SK-MEL-5 (cell line): ENCODE results near the gene RAC3. TPM values are rescaled to one million over a fixed set of nuclear protein-coding genes. Genes with fewer than 3 reads are reported as not detected.
A peak's percentile ranks its signal among the peaks of the same experiment; 100 is the strongest.

ENCODE experiments used
- DNase-seq: peaks from one replicate; pipeline ENCODE4 v3.0.0-alpha.2; 2016; ENCODE audit warnings: low read depth, low spot score
- in situ Hi-C: cut with HindIII; loops from 2 replicates; pipeline ENCODE4 v1.10.0; 2016; ENCODE audit warnings: low sequenced_read_pairs, high pct_unique_total_duplicates, low pct_unique_long_range_greater_than_20kb
- total RNA-seq: library from RNA; depleted of rRNA; stranded (reverse); fragments of >200 nt; shearing (Covaris generic); gene quantifications from 2 replicates; pipeline ENCODE4 v1.2.3, GENCODE V29; 2014

The RAC3 gene
- total RNA-seq, 1 experiment from 2014 or later = 38.0 TPM

DNA sequence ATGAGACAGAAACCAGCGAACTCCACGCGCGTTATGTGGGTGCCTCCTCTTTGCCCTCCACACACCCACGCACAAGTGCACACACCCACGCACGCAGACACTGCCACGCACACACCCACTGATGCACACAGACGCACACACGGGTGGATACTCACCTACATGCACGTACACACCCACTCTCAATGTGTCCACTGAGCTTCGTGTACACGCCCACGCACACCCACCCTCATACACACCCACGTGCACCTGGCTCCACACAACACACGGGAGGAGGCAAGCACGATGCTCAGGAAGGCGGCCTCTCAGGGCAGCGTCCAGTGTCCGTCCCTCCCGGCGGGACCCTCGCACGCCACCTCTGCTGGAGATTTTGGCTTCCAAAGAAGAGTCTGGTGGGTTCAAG, 15.9 kb downstream of the RAC3 start:
- no peak for DNase-seq
- in situ Hi-C loops = no loop called here

DNA sequence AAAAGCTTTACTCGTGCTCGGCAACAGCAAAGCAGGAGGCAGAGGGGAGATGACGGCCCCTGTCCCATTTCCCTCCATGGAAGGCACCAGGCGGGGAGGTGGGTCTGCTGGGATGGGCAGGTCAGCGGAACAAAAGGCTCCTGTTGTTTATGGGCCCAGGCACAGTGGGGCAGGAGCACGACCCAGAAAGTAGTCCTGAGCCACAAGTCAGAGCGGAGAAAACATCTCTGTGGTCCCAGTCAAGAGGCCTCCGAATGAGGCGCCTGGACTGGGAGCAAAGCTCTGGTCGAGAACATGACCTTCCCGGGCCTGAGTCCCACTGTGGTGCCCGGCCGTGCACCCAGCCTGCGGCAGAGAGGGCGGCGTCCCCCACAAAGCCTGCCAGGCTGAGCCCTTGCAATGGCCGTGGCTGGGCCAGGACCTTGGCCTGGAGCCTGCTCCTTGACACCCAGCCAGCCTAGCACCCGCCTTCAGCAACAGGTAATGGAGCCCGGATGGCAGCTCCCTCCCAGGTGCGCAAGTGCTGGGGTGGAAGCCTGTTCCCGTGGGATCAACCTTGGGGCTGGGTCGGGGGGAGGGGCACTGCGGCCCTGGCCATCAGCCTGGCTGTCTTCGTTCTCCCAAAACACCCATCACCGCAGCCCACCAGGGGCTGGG, 16.6 kb downstream of the RAC3 start:
- no peak for DNase-seq
- in situ Hi-C loops = no loop called here

DNA sequence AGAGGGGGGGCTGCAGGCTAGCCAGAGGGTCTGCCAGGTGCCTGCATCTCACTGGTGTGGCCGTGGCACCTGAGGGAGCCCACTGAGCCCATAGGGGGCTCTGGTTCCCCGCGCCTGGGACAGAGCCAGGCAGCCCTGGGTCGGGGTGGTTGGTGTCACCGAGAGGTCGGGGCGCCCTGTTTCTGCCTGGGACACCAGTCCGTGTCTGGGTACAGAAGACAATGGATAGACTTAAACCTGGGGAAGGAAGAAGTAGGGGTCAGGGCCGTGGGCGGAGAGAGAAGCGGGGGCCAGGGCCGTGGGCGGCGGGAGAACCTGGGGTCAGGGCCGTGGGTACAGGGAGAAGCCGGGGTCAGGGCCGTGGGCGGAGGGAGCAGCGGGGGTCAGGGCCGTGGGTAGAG, 17.1 kb downstream of the RAC3 start:
- in situ Hi-C loops = no loop called here
- no peak for DNase-seq

DNA sequence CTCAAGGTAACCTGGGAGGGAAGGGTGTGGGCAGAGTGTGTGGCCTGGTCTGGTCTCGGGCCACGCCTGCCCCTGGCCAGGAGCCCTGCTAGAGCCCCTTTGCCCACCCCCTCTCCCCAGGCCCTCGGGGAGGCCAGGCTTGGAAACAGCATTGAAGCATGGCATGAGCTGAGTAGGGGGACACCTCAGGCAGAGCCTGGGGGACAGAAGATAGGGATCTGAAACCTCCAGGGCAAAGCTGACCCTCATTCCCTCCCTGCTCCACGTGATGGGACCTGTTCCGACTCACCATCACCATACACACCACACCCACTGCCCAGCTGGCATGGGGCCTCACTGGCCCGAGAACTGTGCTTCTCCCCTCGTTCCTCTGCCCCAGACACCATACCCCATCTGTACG, 17.6 kb downstream of the RAC3 start:
- in situ Hi-C loops = no loop called here
- DNase-seq = no peak

DNA sequence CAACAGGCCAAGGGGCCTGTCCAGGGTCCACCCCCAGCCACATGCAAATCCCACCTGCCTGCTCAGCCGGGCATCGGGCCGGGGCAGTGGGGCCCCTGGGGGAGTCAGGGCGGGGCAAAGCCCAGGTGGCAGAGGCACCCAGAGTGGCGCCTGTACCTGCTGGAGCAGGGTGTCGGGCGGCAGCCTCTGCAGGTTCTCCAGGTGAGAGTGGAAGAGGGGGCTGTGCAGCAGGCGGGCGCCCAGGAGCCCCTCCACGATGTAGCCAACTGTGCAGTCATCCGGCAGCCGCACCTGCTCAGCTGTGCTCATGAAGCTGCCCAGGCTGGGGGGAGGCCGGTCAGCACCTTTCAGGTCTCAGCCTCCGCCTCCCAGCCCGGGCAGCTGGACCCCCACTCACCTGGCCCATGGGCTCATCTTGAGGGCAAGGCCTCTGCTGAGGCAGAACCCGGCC, 18.1 kb downstream of the RAC3 start:
- DNase-seq = no peak
- in situ Hi-C loops = no loop called here

DNA sequence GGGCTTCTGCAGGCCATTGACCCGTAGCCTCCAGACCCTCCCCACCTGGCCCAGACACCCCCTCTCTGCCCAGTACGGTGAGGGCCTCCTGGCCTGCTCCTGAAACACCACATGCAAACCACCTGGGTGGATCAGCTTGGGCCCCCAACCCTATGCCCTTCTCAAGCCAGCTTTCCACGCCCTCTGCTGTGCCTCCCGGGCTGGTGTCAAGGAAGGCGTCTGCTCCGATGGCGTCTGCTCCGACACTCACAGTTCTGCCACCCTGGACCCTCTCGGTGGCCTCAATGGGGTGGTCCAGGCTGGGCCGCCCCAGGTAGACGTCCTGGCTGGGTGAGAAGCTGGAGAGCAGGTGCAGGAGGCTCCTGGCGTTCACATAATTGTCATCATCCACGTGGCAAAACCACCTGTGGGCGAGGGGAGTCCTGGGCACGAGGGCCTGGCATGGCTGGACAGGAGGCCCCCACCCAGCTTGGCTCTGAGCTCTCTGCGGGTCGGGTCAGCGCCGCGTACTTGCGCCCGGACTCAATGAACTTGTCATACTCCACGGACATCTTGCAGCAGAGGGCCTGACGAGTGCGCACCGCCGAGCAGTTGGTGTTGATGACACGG, 18.8 kb downstream of the RAC3 start:
- no peak for DNase-seq
- in situ Hi-C loops = loop anchor here (10.0 kb wide), 1 partner anchor 155 kb away; no protein-coding TSS in a partner anchor

DNA sequence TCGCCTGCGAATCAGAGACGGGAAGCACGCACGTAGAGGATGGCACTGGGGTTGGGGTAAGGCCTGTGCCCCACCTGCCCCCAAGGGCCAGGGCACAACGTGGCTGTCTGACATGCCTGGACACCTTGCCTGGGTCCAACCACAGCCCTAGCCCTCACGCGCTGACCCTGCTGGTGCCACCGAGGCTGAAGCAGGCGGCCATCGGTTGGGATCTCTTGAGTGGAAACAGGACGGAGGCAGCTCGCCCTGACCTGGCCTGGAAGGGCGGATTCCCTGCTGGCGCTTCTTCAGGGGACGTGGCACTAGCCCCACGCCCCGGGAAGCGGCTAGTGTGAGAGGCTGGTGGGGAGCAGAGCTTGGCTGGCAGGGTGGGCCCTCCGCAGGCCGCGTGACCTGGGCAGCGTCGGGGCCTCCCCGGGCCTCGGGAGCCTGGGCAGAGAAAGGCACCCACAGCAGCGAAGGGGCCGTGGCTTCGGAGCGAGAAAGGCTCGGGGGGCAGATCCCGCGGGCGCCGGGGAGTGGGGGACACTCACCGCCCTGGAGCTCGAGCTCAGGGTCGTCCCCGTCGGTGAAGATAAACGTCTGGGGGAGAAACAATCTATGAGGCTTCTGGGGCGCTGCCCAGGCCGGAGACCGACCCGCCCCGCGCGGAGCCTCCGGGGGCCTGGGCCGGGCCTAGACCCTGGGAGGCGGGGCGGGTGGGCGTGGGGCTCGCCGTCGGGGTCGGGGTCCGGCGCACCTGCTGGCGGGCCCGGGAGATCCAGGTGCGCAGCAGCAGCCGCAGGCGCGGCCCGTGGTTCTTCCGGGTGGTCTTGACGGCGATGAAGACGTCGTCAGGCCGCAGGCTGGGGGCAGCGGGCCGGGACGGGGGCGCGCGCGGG, 19.5 kb downstream of the RAC3 start:
- in situ Hi-C loops = loop anchor here (10.0 kb wide), 1 partner anchor 154 kb away; no protein-coding TSS in a partner anchor
- no peak for DNase-seq

DNA sequence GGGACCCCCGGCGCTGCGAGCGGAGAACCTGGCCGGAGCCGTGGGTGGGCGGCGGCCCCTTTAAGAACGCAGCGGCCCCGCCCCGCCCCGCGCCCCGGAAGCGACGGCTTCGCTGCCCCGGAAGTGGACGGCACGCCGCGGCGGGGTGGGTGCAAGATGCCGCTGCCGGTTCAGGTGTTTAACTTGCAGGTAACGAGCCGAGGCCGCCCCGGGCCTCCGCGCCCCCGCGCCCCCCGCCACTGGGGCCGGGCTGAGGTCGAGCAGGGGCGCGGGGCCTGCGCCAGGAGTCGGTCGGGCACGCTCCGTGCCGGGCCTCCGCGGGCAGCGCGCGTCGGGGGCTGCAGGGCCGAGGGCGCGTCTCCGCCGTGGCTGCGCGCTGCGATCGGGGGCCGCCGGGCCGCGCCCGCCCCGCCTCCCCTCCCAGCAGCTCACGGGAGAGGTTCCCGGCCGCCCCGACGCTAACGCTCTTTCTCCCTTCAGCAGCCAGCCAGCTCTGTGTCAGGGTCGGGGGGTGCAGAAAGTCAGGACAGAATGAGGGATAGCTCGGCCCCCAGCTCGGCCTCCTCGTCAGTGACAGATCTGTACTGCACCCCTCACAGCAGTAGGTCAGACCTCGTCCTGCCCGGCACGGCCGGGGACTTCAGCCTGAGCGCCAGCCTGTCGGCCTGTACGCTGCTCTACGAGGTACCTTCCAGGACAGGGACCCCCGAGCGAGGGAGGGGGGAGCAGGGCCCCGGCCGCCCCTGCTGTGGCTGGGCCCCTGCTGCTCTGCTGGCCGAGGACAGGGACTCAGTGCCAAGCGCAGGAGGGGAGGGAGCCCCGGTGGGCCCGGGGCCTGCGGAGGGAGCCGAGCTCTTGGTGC, 20.5 kb downstream of the RAC3 start, which contains the start of the genes GPS1 and RFNG:
GPS1 (plus strand) TSS at position 123 of the 862 bp plus-strand sequence; CDS start at position 157, 34 bp downstream.
RFNG (minus strand) TSS at position 36 of the 862 bp plus-strand sequence. CDS start 45 bp downstream, outside the sequence.
- DNase-seq = peak; percentile 74
- in situ Hi-C loops = loop anchor here (10.0 kb wide), 1 partner anchor 153 kb away; no protein-coding TSS in a partner anchor

DNA sequence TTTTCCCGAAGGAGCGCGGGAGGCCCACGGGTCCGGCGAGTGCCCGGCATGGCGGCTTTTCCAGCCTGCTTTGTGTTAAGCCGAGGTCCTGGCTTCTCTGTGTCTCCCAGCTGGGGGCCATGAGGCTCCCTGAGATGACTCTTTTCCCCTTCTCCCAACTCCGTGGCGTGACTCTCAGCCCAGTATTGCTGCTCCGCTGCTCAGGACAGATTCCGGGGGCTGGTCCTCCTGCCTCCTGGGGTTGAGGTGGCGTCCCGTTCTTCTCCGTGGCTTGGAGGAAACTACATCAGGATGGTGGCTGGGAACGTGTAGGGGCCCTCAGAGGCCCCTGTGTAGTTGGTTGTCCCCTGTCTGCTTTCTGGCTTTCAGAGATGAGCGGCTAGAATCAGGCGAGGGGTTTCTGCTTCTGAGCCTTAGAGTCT, 21.2 kb downstream of the RAC3 start:
- DNase-seq = no peak
- in situ Hi-C loops = loop anchor here (10.0 kb wide), 1 partner anchor 152 kb away; no protein-coding TSS in a partner anchor

DNA sequence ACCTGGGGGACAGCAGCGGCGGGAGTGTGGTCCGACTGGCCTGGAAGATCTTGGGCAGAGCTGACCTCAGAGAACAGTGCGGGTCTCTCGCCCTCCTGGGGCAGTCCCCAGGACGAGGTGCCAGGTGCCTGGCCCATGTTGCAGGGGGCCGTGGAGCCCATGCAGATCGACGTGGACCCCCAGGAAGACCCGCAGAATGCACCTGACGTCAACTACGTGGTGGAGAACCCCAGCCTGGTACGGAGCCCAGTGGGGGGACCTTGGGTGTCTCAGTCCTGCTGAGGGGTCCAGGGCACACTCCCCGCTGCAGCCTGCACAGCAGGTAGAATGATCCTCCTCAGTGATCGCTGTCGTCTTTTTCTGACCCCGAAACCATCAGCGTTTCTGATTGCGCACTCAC, 21.7 kb downstream of the RAC3 start:
- in situ Hi-C loops = loop anchor here (10.0 kb wide), 1 partner anchor 152 kb away; no protein-coding TSS in a partner anchor
- no peak for DNase-seq

DNA sequence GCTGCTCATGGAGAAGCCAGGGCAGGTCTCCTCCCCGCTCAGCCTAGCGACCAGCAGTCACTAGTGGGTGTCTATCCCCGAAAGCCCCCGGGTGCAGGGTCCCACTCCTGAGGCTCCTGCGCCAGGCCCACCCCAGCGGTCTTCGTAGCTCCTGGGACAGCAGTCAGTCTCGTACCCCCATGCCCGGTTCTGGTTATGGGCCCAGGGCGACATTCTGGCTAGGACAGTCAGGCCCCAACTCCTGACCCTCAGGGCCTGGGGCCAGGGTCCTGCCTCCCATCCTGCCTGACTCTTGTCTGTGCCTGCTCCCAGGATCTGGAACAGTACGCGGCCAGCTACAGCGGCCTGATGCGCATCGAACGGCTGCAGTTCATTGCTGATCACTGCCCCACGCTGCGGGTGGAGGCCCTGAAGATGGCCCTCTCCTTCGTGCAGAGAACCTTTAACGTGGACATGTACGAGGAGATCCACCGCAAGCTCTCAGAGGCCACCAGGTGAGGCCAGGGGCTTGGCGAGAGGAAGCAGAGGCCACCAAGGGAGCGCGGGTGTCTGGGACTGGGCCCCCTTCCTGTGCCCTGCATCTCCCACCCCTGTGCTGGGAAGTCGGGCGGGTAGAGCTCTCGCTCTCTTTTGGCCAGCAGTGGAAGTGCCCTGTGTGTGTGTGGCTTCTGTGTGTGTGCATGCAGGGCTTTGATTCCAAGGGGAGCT, 22.2 kb downstream of the RAC3 start:
- in situ Hi-C loops = loop anchor here (10.0 kb wide), 1 partner anchor 151 kb away; no protein-coding TSS in a partner anchor

DNA sequence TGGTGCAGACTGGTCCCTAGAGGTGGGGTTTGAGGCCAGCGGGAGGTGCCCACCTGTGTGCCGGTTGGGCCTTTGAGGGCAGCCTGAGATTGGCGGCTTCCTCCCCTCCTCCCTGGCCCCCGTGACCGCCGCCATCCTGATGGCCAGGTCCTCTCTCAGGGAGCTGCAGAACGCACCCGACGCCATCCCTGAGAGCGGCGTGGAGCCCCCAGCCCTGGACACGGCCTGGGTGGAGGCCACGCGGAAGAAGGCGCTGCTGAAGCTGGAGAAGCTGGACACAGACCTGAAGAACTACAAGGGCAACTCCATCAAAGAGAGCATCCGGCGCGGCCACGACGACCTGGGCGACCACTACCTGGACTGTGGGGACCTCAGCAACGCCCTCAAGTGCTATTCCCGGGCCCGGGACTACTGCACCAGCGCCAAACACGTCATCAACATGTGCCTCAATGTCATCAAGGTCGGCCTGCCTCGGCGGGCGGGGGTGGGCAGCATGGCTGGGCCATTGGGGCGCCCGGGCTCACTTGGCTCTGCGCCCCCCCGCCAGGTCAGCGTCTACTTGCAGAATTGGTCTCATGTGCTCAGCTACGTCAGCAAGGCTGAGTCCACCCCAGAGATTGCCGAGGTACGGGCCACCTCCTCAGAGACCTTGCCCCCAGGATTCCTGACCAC, 23.0 kb downstream of the RAC3 start:
- no peak for DNase-seq
- in situ Hi-C loops = loop anchor here (10.0 kb wide), 1 partner anchor 150 kb away; no protein-coding TSS in a partner anchor

More for the DNA sequence above, 22.2 kb downstream of the RAC3 start:
- DNase-seq = no peak

DNA sequence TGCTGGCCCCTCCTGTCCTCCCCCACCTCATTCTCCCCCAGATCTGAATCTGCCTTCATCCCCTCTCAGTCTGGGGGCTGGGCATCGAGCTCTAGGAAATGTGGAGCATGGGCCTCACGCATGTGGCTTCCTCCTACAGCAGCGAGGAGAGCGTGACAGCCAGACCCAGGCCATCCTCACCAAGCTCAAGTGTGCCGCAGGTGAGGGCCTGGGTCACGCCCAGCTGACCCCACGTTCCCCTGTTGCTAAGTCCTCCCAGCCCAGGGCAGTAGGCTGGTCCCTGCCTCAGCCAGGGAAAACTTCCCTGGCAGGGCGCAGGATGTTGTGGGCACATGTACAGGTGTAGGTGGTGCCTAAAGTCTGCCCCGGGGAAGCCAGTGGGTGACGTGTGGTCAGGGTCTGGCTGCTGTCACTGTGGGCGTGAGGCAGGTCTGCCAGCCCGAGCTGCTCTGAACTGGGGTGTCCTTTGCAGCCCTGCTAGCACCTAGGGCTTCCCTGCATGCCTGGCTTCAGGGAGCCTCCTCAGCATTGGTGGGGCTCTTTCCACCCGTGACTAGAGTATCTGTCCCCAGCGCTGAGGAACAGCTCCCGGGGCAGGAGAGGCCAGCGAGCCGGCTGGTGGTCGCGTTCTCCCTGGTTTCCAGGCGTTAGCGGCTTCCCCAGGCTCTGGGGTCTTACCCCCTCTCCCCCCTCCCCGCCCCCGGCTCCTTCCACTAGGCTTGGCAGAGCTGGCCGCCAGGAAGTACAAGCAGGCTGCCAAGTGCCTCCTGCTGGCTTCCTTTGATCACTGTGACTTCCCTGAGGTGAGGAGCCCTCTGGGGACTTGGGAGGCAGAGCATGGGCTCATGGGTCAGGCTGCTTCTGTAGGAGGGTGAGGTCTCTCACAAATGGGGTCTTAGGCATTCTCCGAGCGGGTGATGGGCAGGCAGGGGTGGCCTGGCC, 23.8 kb downstream of the RAC3 start:
- in situ Hi-C loops = loop anchor here (10.0 kb wide), 1 partner anchor 150 kb away; no protein-coding TSS in a partner anchor
- no peak for DNase-seq

DNA sequence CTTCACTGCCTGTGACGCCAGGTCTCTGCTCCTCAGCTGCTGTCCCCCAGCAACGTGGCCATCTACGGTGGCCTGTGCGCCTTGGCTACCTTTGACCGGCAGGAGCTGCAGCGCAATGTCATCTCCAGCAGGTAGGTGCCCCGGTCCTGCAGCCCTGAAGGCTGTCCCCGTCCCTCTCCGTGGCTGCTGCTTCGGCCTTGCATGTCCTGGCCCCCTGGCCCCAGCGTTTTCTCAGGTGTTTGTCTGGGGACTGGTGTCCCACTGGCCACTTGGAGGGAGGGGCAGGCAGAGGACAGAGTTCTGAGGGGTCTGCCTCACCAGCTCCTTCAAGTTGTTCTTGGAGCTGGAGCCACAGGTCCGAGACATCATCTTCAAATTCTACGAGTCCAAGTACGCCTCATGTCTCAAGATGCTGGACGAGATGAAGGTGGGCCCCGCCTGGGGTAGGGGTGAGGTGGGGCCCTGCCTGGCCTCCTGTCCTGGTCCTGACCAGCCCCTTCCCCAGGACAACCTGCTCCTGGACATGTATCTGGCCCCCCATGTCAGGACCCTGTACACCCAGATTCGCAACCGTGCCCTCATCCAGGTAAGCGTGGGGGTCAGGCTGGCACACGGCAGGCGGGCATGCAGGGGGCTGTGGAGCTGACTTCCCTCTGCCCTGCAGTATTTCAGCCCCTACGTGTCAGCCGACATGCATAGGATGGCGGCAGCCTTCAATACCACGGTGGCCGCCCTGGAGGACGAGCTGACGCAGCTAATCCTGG, 24.7 kb downstream of the RAC3 start:
- in situ Hi-C loops = loop anchor here (10.0 kb wide), 1 partner anchor 149 kb away; no protein-coding TSS in a partner anchor
- DNase-seq = no peak
